ENCODE data around the gene RIPPLY3. TPM values are rescaled to one million over a fixed set of nuclear protein-coding genes. Genes with fewer than 3 reads are reported as not detected.

The RIPPLY3 gene
- total RNA-seq, 1 experiment from 2014 or later: not detected

- Histone ChIP-seq H3K9me2 (ENCODE audit: insufficient read depth) (no peaks in the 10 kb centered on the region), H3K9ac (ENCODE audit: low read length) (no peak overlapping the region), H3K4me1 (ENCODE audit: control insufficient read depth in 1 of 2, insufficient read depth in 2 of 2, low read length in 2 of 2) (no peaks in the 10 kb centered on the region), H3K27me3 (ENCODE audit: insufficient read depth, low read length) (no peaks in the 10 kb centered on the region), H2AFZ (ENCODE audit: low read depth, low read length, poor library complexity, severe bottlenecking) (no peak overlapping the region), H3K4me3 (replicated peaks in 1 of 2; ENCODE audit: low read depth in 1 of 2, low read length in 2 of 2) (no peak overlapping the region), H4K20me1 (ENCODE audit: insufficient read depth) (no peaks in the 10 kb centered on the region), H3K27ac (ENCODE audit: low read depth, low read length) (no peak overlapping the region), H3K9me3 (ENCODE audit: control insufficient read depth in 1 of 2, insufficient read depth in 1 of 2, low read depth in 1 of 2, low read length in 2 of 2) (no peaks in the 10 kb centered on the region), H3K4me2 (ENCODE audit: low read length) (no peak overlapping the region), H3K36me3 (ENCODE audit: control insufficient read depth in 1 of 2, insufficient read depth in 2 of 2, low read length in 2 of 2) (no peaks in the 10 kb centered on the region), H3K79me2 (ENCODE audit: insufficient read depth, low read length) (no peaks in the 10 kb centered on the region)
- ChIA-PET RAD21 (ENCODE audit: low non-redundant PET in 1 of 2, low total read pairs in 2 of 2, uncharacterized antibody in 2 of 2, unreplicated experiment in 2 of 2) (no interaction called here), POLR2A (no interaction called here), CTCF (no interaction called here)
- DNase-seq (ENCODE audit: low read depth, low spot score) (no peak), ATAC-seq (no peak)
- intact Hi-C loops (cut with micrococcal nuclease): no loop called here
- no TSS peak for BruUV-seq (replicated peaks)
- TF ChIP-seq RAD21 (IDR thresholded peaks at IDR 0.05; ENCODE audit: low read depth) (no peak), SP1 (IDR thresholded peaks at IDR 0.05; ENCODE audit: low read depth) (no peak), ZFX (IDR thresholded peaks at IDR 0.05) (no peak), POLR2A (IDR thresholded peaks at IDR 0.05; ENCODE audit: borderline replicate concordance, extremely low read depth, insufficient read depth, insufficient read length) (no peak), SIN3A (IDR thresholded peaks at IDR 0.05; ENCODE audit: low read depth) (no peak), FOSL1 (IDR thresholded peaks at IDR 0.05; ENCODE audit: low read depth) (no peak), POLR2AphosphoS5 (IDR thresholded peaks at IDR 0.05; ENCODE audit: low read depth, low read length) (no peak)
Observed at GRCh38 chr21:37040212-37040611, 33.7 kb downstream of the RIPPLY3 start.

GRCh38 chr21:37041706-37042271 is 35.3 kb downstream of the RIPPLY3 start:
- no peak overlapping the region for H2AFZ ChIP-seq (ENCODE audit: low read depth, low read length, poor library complexity, severe bottlenecking)
- H3K27ac ChIP-seq (ENCODE audit: low read depth, low read length): no peak overlapping the region
- intact Hi-C loops (cut with micrococcal nuclease): no loop called here
- H3K36me3 ChIP-seq (ENCODE audit: control insufficient read depth in 1 of 2, insufficient read depth in 2 of 2, low read length in 2 of 2): no peaks in the 10 kb centered on the region
- DNase-seq (ENCODE audit: low read depth, low spot score) (no peak), ATAC-seq (no peak)
- H3K9me2 ChIP-seq (ENCODE audit: insufficient read depth): no peaks in the 10 kb centered on the region
- H3K27me3 ChIP-seq (ENCODE audit: insufficient read depth, low read length): no peaks in the 10 kb centered on the region
- no peak overlapping the region for H3K9ac ChIP-seq (ENCODE audit: low read length)
- BruUV-seq (replicated peaks): no TSS peak
- H4K20me1 ChIP-seq (ENCODE audit: insufficient read depth): no peaks in the 10 kb centered on the region
- H3K9me3 ChIP-seq (ENCODE audit: control insufficient read depth in 1 of 2, insufficient read depth in 1 of 2, low read depth in 1 of 2, low read length in 2 of 2): no peaks in the 10 kb centered on the region
- H3K4me1 ChIP-seq (ENCODE audit: control insufficient read depth in 1 of 2, insufficient read depth in 2 of 2, low read length in 2 of 2): peaks cover under 1 to 6% of the 10 kb centered on the region in 2 experiments; a peak in 3 of 4 replicates
- H3K4me2 ChIP-seq (ENCODE audit: low read length): no peak overlapping the region
- CTCF ChIA-PET: interaction anchor here (0.8 kb wide), 1 partner anchor 32 kb away, joined by 5 read pairs; no protein-coding TSS in a partner anchor
- POLR2A ChIA-PET: no interaction called here
- RAD21 ChIA-PET (ENCODE audit: low non-redundant PET in 1 of 2, low total read pairs in 2 of 2, uncharacterized antibody in 2 of 2, unreplicated experiment in 2 of 2): no interaction called here
- TF ChIP-seq FOSL1 (IDR thresholded peaks at IDR 0.05; ENCODE audit: low read depth): no peak
- no peak for TF ChIP-seq RAD21 (IDR thresholded peaks at IDR 0.05; ENCODE audit: low read depth)
- no peak for TF ChIP-seq REST (IDR thresholded peaks at IDR 0.05; ENCODE audit: low read depth)
- no peak for TF ChIP-seq EGR1 (IDR thresholded peaks at IDR 0.05; ENCODE audit: low read depth)
- no peak for TF ChIP-seq SP1 (IDR thresholded peaks at IDR 0.05; ENCODE audit: low read depth)
- TF ChIP-seq EZH2 (IDR thresholded peaks at IDR 0.05): no peak
- TF ChIP-seq EZH2phosphoT487 (IDR thresholded peaks at IDR 0.05; ENCODE audit: borderline replicate concordance): no peak
- no peaks in the 10 kb centered on the region for H3K79me2 ChIP-seq (ENCODE audit: insufficient read depth, low read length)
- no peak overlapping the region for H3K4me3 ChIP-seq (replicated peaks in 1 of 2; ENCODE audit: low read depth in 1 of 2, low read length in 2 of 2)

Data from HCT116 (cell line).